HCT116 (cell line): ENCODE data around the gene HRG. TPM values are rescaled to one million over a fixed set of nuclear protein-coding genes. Genes with fewer than 3 reads are reported as not detected.

Source experiments
- ATAC-seq: fragments of 200-7000 bp; cut with Tn5 transposase; 2 replicates; pipeline ENCODE4 v1.9.1; 2020; ENCODE audit warnings: mild to moderate bottlenecking, moderate library complexity
- BruUV-seq: library from RNA; stranded (reverse); fragments of 400-500 nt; replicated peaks from 2 replicates; lab custom pipeline; 2021; lab: Mats Ljungman, UMichigan
- CTCF ChIA-PET: fragments of 300-600 bp; sonication (Branson Sonifier 250); formaldehyde crosslinking; loops from one replicate; lab custom pipeline; 2021; ENCODE audit warnings: antibody characterized with exemption; lab: Charles Lee
- POLR2A ChIA-PET: fragments of 300-600, 350-600 bp; sonication (Branson Sonifier 250); formaldehyde crosslinking; loops from one replicate; lab custom pipeline; 2021; ENCODE audit warnings: antibody characterized with exemption; lab: Charles Lee
- RAD21 ChIA-PET, 2 experiments: fragments of 300-600 bp; sonication (Branson Sonifier 250); formaldehyde crosslinking; loops; one replicate each; lab custom pipeline; 2023; ENCODE audit warnings: low total read pairs in 2 of 2; ENCODE audit not compliant: uncharacterized antibody in 2 of 2, unreplicated experiment in 2 of 2, low non-redundant PET in 1 of 2; lab: Charles Lee
- DNase-seq: peaks from one replicate; pipeline ENCODE4 v3.0.0-alpha.2; 2010; ENCODE audit warnings: low read depth, low spot score
- H2AFZ ChIP-seq: fragments of 200-600 bp; shearing (Covaris generic), sonication (generic); 2 replicates; pipeline ENCODE4 v1.6.1; 2017; ENCODE audit warnings: low read depth, mixed run types, mixed read lengths, antibody characterized with exemption, low read length; ENCODE audit not compliant: poor library complexity, severe bottlenecking
- H3K27ac ChIP-seq: 2 replicates; pipeline ENCODE4 v1.5.1; 2012; ENCODE audit warnings: low read depth, low read length
- H3K27me3 ChIP-seq: fragments of 200-600 bp; sonication (generic); 2 replicates; pipeline ENCODE4 v1.6.1; 2016; ENCODE audit warnings: mixed run types, low read length, mixed read lengths; ENCODE audit not compliant: insufficient read depth
- H3K36me3 ChIP-seq, 2 experiments: fragments of 200-500 bp in 1 of 2; fragments of 200-600 bp in 1 of 2; sonication (Bioruptor generic) in 1 of 2; sonication (generic) in 1 of 2; 2 replicates each; pipeline versions ENCODE4 v1.5.1 to v1.6.1; 2014 to 2016; ENCODE audit warnings: low read length in 2 of 2, inconsistent platforms in 1 of 2, mixed read lengths in 1 of 2, mixed run types in 1 of 2; ENCODE audit not compliant: insufficient read depth in 2 of 2, control insufficient read depth in 1 of 2
- H3K4me1 ChIP-seq, 2 experiments: fragments of 200-600 bp in 1 of 2; sonication (generic) in 1 of 2; 2 replicates each; pipeline versions ENCODE4 v1.5.1 to v1.6.1; 2012 to 2017; ENCODE audit warnings: low read length in 2 of 2, inconsistent platforms in 1 of 2, mild to moderate bottlenecking in 1 of 2, mixed read lengths in 1 of 2, mixed run types in 1 of 2, moderate library complexity in 1 of 2; ENCODE audit not compliant: insufficient read depth in 2 of 2, control insufficient read depth in 1 of 2
- H3K4me2 ChIP-seq: fragments of 200-600 bp; sonication (generic); 2 replicates; pipeline ENCODE4 v1.6.1; 2017; ENCODE audit warnings: mixed run types, low read length, mixed read lengths
- H3K4me3 ChIP-seq, 2 experiments: fragments of 200-600 bp in 1 of 2; sonication (generic) in 1 of 2; replicated peaks in 1 of 2; 2 replicates each; pipeline ENCODE4 v1.5.1; 2011 to 2016; ENCODE audit warnings: low read length in 2 of 2, control low read depth in 1 of 2, low read depth in 1 of 2, mild to moderate bottlenecking in 1 of 2, mixed read lengths in 1 of 2, mixed run types in 1 of 2
- H3K79me2 ChIP-seq: fragments of 200-600 bp; sonication (generic); 2 replicates; pipeline ENCODE4 v1.6.1; 2017; ENCODE audit warnings: mild to moderate bottlenecking, mixed run types, low read length, moderate library complexity, mixed read lengths; ENCODE audit not compliant: insufficient read depth
- H3K9ac ChIP-seq: fragments of 200-600 bp; sonication (generic); 2 replicates; pipeline ENCODE4 v1.6.1; 2016; ENCODE audit warnings: low read length, mixed read lengths
- H3K9me2 ChIP-seq: fragments of 200-600 bp; sonication (generic), shearing (Covaris generic); 2 replicates; pipeline ENCODE4 v1.6.1; 2017; ENCODE audit warnings: mixed run types, mild to moderate bottlenecking, moderate library complexity; ENCODE audit not compliant: insufficient read depth
- H3K9me3 ChIP-seq, 2 experiments: fragments of 200-500 bp in 1 of 2; fragments of 200-600 bp in 1 of 2; sonication (Bioruptor generic) in 1 of 2; sonication (generic) in 1 of 2; 2 replicates each; pipeline ENCODE4 v1.6.1; 2014 to 2017; ENCODE audit warnings: low read length in 2 of 2, mixed read lengths in 2 of 2, inconsistent platforms in 1 of 2, low read depth in 1 of 2, mild to moderate bottlenecking in 1 of 2, mixed run types in 1 of 2, moderate library complexity in 1 of 2; ENCODE audit not compliant: control insufficient read depth in 1 of 2, insufficient read depth in 1 of 2
- H4K20me1 ChIP-seq: fragments of 200-600 bp; sonication (generic), shearing (Covaris generic); 2 replicates; pipeline ENCODE4 v1.6.1; 2017; ENCODE audit warnings: mixed run types, mild to moderate bottlenecking, moderate library complexity; ENCODE audit not compliant: insufficient read depth
- CBX3 ChIP-seq: IDR thresholded peaks from 2 replicates; pipeline ENCODE4 v1.6.1; 2012; ENCODE audit warnings: low read depth
- EGR1 ChIP-seq: IDR thresholded peaks from 2 replicates; pipeline ENCODE4 v1.6.1; 2012; ENCODE audit warnings: low read depth
- ELF1 ChIP-seq: IDR thresholded peaks from 2 replicates; pipeline ENCODE4 v1.6.1; 2012; ENCODE audit warnings: low read depth, borderline replicate concordance
- FOSL1 ChIP-seq: IDR thresholded peaks from 2 replicates; pipeline ENCODE4 v1.6.1; 2012; ENCODE audit warnings: low read depth
- SIN3A ChIP-seq: IDR thresholded peaks from 2 replicates; pipeline ENCODE4 v1.6.1; 2012; ENCODE audit warnings: low read depth
- intact Hi-C: fragments of 100-400 bp; cut with micrococcal nuclease; formaldehyde crosslinking; loops from 2 replicates; pipeline ENCODE4 v1.10.0; 2022
- total RNA-seq: library from RNA; stranded (reverse); gene quantifications from one replicate; pipeline ENCODE4 v1.2.1, GENCODE V29; 2021; ENCODE audit not compliant: unreplicated experiment
- TF ChIP-seq, protein P1 (sequence below): IDR thresholded peaks from 2 replicates; pipeline ENCODE4 v1.6.1; 2012; ENCODE audit warnings: low read depth

The HRG gene
- total RNA-seq, 1 experiment from 2014 or later: 0.42 TPM

DNA sequence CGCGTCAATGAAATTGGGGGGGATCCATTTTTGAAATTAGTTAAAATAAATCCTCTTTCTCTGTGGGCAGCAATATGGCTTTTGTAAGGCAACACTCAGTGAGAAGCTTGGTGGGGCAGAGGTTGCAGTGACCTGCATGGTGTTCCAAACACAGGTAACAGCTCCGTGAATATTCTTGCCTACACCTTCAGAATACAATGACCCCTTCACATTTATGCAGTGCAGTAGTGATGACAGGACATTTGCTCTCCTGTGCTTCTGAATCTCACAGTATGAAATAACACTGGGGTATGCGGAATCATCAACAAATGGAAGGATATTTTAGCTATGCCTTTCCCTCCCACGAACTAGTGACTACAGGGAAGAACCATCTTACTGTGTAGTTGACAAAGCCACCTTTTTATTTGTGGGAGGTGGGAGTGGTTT is 46.0 kb upstream of the HRG start:
- Histone ChIP-seq H3K9me3 (no peaks in the 10 kb centered on the region), H3K9ac (no peak overlapping the region), H3K4me1 (peaks cover 2 to 15% of the 10 kb centered on the region in 2 experiments; a peak in 2 of 4 replicates), H4K20me1 (no peaks in the 10 kb centered on the region), H3K9me2 (no peaks in the 10 kb centered on the region), H3K4me3 (no peak overlapping the region), H3K27me3 (no peaks in the 10 kb centered on the region), H3K36me3 (no peaks in the 10 kb centered on the region), H2AFZ (no peak overlapping the region), H3K79me2 (no peaks in the 10 kb centered on the region), H3K4me2 (no peak overlapping the region), H3K27ac (no peak overlapping the region)
- ChIA-PET POLR2A (no interaction called here), CTCF (no interaction called here), RAD21 (no interaction called here)
- no peak for ATAC-seq
- BruUV-seq: no TSS peak
- DNase-seq: no peak
- no peak for TF ChIP-seq CBX3
- TF ChIP-seq, protein P1, sequence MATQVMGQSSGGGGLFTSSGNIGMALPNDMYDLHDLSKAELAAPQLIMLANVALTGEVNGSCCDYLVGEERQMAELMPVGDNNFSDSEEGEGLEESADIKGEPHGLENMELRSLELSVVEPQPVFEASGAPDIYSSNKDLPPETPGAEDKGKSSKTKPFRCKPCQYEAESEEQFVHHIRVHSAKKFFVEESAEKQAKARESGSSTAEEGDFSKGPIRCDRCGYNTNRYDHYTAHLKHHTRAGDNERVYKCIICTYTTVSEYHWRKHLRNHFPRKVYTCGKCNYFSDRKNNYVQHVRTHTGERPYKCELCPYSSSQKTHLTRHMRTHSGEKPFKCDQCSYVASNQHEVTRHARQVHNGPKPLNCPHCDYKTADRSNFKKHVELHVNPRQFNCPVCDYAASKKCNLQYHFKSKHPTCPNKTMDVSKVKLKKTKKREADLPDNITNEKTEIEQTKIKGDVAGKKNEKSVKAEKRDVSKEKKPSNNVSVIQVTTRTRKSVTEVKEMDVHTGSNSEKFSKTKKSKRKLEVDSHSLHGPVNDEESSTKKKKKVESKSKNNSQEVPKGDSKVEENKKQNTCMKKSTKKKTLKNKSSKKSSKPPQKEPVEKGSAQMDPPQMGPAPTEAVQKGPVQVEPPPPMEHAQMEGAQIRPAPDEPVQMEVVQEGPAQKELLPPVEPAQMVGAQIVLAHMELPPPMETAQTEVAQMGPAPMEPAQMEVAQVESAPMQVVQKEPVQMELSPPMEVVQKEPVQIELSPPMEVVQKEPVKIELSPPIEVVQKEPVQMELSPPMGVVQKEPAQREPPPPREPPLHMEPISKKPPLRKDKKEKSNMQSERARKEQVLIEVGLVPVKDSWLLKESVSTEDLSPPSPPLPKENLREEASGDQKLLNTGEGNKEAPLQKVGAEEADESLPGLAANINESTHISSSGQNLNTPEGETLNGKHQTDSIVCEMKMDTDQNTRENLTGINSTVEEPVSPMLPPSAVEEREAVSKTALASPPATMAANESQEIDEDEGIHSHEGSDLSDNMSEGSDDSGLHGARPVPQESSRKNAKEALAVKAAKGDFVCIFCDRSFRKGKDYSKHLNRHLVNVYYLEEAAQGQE: no peak
- TF ChIP-seq ELF1: no peak
- TF ChIP-seq FOSL1: no peak
- TF ChIP-seq EGR1: no peak
- no peak for TF ChIP-seq SIN3A
- intact Hi-C loops: loop anchor here (5.0 kb wide), 1 partner anchor 362 kb away; no protein-coding TSS in a partner anchor
